Upper lobe of left lung (tissue), 4 donors: ENCODE measurements around the gene THAP5.

ENCODE experiments used
- CTCF ChIP-seq, 6 experiments: fragments of 450-650 bp in 4 of 6; fragments of 200-600 bp in 2 of 6; sonication (generic) in 2 of 6; IDR thresholded peaks; one replicate each; pipeline ENCODE4 v1.5.1; 2016 to 2019; ENCODE audit warnings: antibody characterized with exemption in 6 of 6
- EP300 ChIP-seq, 4 donors: sonication (generic); formaldehyde crosslinking; IDR thresholded peaks; one replicate each; pipeline ENCODE4 v1.5.1; 2017; ENCODE audit warnings: antibody characterized with exemption in 4 of 4, control low read depth in 2 of 4
- POLR2A ChIP-seq, 4 donors: fragments of 450-650 bp; IDR thresholded peaks; one replicate each; pipeline ENCODE4 v1.5.1; 2016 to 2017; ENCODE audit warnings: antibody characterized with exemption in 4 of 4, mild to moderate bottlenecking in 2 of 4
- POLR2AphosphoS5 ChIP-seq, 2 donors: sonication (generic); formaldehyde crosslinking; IDR thresholded peaks; one replicate each; pipeline ENCODE4 v1.5.1; 2017; ENCODE audit warnings: antibody characterized with exemption in 2 of 2

- no peak for TF ChIP-seq CTCF (IDR thresholded peaks at IDR 0.05)
- no peak for TF ChIP-seq POLR2A (IDR thresholded peaks at IDR 0.05)
- no peak for TF ChIP-seq POLR2AphosphoS5 (IDR thresholded peaks at IDR 0.05)
- no peak for TF ChIP-seq EP300 (IDR thresholded peaks at IDR 0.05)
Observed at GRCh38 chr7:108535744-108536143, 33.8 kb downstream of the THAP5 start.
